HG03108 (cell line): ENCODE measurements around the gene CCDC80.

Experiments used
- ATAC-seq: cut with Tn5 transposase; IDR thresholded peaks from one replicate; pipeline ENCODE4 v1.9.1; 2021; ENCODE audit warnings: moderate library complexity; ENCODE audit not compliant: unreplicated experiment

CCDC80 gene, protein sequence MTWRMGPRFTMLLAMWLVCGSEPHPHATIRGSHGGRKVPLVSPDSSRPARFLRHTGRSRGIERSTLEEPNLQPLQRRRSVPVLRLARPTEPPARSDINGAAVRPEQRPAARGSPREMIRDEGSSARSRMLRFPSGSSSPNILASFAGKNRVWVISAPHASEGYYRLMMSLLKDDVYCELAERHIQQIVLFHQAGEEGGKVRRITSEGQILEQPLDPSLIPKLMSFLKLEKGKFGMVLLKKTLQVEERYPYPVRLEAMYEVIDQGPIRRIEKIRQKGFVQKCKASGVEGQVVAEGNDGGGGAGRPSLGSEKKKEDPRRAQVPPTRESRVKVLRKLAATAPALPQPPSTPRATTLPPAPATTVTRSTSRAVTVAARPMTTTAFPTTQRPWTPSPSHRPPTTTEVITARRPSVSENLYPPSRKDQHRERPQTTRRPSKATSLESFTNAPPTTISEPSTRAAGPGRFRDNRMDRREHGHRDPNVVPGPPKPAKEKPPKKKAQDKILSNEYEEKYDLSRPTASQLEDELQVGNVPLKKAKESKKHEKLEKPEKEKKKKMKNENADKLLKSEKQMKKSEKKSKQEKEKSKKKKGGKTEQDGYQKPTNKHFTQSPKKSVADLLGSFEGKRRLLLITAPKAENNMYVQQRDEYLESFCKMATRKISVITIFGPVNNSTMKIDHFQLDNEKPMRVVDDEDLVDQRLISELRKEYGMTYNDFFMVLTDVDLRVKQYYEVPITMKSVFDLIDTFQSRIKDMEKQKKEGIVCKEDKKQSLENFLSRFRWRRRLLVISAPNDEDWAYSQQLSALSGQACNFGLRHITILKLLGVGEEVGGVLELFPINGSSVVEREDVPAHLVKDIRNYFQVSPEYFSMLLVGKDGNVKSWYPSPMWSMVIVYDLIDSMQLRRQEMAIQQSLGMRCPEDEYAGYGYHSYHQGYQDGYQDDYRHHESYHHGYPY

DNA sequence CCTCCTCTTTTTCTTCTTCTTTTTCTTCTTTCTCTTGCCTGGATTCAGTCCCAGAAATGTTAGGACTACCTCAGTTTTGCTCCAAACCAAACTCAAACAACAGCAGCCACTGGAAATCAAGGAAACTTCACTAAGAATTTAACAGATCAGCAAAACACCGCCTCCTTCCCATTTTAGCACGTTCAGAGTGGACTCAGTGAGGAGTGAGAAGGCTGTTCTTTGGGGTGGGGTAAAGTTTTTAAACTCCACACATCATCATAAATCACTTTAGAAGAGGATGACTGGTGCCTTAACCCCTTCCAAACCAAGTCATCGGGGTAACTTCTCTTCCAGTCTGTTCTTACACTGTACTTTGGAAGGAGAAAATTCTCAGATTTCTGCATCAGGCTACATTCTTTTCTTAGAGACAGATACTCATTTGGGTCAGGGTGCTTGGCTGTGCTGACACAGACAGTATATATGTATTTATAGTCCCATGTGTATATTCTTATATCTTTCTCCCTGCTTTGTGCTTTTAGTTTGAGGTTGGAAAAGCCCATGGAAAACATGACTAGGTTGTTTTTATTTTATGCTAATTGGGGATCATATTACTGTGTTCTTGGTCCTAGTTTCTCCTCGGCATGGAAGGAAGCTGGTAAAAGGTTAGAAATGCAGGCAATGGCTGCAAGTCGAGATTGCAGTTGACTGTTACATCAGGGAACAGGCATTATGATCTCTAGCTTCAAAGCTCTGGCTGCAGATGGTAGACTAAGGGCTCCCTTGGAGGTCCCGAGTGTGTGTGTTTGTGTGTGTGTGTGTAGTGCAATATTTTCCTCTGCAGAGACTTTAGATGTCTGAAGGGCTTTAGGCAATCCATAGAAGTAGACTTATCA is at the start of gene CCDC80:
TSS of gene CCDC80 (minus strand) at position 214 of the 872 bp plus-strand sequence. CDS start 1,238 bp downstream, outside the sequence.
- no peak for ATAC-seq

DNA sequence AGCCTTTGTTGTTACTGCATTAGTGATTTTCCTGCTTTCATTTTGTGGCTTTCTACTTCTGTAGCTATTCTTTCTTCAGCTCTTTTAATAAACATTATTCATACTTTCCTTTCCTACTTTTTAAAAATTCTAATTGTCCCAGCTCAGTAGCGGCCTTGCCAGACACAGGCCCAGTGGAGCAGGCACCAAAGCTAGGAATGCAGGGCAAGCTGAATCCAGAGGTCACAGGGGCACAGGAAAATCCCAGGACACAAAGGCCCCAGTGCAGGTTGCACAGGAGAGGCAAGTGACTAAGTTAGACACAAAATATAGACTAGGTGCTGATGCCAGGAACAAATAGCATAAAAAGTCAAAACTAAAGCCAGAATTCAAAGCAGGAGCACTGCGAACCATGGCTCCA is 49.0 kb upstream of the CCDC80 start:
- no peak for ATAC-seq

DNA sequence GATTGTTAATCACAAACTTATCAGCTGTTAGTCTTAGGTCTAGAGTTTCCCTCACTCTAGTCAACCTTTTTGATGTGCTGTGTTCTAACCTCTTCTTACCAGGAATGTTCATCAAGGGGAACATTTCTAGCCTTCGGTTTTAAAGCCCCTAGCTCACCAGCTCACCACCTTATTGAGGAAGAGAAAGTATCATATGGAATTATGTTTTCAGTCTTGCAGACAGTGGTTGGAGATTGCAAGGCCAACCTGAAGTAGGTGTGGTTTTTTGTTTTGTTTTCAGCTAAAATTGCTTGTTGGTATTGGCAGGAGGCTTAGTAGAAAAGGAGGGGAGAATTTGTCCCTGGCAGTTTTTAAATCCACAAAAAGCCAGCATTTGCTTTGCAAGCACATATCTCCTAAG is 48.4 kb upstream of the CCDC80 start:
- ATAC-seq = peak; percentile 59

DNA sequence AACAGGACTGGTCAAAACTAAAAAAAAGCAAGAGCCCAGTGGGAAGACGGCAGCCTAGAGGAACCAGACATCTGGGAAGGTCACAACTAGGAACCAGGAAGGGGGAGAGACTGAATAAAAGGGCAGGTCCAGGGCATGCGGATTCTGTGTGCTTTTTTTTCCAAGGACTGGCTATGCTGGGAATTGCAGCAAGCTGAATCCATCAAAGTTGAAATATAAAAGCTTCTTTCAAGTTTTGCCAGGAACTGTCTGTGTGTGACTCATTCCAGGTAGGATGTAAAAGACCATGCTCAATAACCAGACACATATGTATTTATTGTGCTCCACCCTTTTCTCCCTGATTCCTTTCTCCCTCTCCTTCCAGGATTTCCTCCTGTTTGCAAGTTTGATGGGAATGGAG is 47.9 kb upstream of the CCDC80 start:
- ATAC-seq = no peak

DNA sequence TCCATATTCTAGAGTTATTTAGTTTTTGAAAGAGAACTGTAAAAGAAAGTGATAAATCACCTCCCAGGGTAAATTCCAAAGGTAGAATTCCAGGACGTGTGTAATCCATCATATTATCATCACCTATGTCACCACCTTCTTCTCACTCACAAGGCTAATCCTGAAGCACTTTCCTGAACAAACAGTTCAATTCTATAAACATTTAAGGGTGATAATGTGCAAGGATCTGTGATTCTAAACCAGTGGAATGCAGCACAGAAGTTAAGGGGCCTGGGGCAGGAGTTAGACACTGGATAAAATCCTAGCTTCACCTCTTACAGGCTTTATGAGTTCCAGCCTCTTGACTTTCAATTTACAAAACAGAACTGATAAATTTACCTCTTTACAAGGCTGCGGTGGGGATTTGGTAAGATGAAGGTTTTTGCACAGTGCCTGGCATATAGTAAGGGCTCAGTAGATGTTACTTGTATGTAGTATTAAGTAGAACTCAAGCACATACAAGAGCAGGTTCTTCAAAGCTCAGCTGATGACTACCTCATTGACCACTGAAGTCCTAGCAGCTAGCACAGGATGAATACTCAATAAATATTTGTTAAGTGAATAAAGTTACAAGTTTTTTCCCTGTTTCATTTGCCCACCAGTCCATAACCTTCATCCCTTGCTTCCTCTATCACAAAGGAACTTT is 47.3 kb upstream of the CCDC80 start:
- no peak for ATAC-seq

DNA sequence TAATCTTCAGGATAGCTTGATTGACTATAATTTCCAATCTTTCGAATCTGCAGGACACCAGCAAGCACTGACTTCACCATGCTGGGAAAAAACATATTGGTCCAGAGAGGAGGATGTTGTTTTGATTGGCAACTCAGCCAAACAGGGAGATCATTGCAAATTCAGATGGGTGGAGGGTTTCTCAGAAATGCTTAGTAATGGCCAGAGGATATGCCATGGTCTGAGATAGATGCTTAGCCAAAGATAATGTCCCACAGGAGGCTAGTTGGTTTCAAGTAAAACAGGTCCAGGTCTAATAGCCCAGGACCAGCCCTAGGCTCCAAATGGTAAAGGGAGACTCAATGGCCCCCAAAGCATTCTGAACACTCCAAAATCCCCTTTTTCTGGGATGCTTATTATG is 46.7 kb upstream of the CCDC80 start:
- no peak for ATAC-seq

DNA sequence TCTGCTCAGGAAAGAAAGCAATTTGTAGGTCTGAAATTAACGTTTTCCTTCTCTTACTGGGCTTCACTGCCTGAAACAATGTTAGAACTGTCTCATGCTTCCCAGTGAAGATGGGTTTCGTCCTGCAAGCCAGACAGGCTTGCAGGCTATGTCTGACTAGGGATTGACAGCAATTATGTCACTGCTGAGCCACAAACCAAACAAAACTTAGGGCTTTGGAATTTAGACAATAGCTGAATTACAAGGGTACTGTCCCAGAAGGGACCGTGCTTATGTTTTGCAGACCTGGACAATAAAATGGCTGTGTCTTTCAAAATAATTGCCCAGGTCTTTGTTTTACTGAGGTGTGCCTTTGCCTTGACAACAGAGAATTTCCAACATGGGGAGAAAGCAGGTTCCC is 46.3 kb upstream of the CCDC80 start:
- no peak for ATAC-seq

DNA sequence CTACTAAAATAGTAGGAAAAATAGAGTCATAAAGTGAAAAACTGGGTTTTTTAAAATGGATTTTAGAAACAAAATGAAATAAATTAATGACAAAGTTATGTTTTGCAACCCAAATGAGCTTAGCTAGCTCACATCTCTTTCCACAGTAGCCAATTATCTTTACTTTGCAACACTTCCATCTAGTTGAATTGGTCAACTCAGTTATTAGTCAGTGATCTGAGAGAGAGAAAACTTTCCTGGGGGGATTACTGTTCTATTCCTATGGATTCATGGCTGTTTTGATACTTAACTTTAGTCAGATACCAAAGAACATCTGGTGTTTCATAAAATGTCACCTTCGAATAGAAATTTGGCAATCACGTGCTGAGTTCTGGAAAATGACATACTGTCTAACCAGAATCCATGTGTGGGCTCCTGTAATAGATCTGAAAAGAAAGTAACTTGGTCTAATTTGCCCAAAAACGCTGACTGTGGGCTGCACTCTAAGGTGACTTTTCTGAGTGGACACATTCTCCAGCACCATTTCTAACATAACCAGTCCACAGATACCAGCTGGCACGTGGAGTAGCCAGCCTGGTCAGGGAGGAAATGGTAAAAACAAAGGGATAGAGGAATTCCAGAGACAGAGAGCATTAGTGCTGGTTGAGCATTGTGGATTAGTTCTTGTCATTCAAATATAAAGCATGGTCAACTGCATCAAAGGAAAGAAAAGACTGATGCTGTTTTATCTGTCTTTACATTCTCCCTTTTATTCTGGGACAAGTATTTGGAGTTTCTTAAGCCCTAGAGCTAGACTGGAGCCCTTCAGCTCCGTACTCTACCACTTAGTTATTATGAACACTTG is 45.2 kb upstream of the CCDC80 start:
- ATAC-seq = no peak

DNA sequence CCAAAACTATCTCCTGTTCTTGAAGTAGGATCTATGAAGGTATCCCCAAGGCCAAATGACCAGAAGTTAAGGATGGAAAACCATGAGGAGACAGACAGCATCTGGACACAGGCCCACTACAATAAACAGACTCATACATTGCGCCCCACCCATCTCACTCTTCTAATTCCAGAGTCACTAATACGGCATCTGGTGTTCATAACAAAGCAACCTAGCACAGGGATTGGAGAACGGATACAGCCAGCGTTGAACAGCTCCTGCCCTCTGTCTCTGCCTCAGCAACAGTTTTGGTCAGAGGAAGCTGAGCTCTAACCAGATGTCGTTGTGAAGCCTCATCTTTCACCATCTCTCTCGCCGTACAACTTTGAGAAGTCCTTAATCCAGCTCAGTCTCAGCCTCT is 44.5 kb upstream of the CCDC80 start:
- no peak for ATAC-seq

DNA sequence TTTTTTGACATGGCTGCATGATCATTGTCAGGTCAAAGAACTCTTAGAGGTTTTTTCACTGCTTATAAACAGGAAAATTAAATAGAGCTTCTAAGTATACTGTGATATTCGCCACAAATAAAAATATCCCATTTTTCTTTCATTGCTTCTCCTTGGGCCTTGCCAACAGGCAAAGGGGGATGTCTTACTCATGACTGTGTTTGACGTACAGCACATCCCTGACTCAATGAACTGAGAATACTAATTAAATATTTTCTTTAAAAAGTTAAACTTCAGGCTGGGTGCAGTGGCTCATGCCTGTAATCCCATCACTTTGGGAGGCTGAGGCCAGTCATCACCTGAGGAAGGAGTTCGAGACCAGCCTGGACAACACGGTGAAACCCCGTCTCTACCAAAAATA is 41.4 kb upstream of the CCDC80 start:
- ATAC-seq = no peak

DNA sequence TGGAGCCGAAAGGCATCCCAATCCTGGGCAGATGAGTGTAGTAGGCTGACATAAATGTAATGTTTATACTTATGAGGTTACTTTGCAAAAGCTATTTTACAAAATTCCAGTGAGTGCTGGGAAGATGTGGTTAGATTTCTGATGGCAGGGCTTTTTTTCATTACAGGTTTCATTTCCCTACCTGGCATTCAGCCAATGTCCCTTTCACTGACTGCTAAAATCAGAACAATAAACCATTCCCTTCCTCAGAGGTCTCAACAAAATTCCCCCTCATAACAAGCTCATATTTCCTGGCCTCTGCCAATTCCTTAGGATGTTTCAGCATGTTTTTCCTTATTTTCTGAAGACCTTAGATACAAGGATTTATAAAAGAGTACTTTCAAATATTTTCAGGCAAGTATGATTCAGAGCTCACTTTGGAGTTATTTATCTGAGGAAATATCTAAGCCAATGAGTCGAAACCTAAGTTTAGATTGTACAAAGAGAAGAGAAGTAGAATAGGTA is 40.9 kb upstream of the CCDC80 start:
- no peak for ATAC-seq

DNA sequence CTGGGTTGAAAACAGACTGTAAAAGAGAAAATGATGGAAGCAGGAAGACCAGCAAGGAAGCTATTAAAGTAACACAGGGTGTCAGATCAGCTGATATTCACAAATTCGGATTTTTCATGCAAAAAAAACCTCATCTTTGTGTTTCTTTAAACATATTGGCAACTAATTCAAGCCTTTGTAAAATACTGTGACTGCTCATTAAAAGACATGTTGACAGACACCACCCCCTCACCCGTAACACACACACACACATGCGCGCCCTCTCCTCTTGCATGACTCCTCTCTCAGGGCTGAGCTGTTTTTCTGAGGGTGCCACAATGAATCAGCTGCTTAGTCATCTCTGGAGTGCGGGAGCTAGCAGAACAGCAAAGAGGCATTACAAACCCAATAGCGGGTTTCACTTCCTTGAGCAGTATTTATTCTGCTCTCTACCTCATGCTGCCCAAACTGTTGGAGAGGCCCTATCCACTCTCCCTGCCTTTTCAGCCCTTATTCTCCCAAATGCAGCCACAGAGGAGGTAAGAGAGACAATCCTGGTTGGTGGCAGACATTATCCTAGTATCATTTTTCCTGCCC is 35.8 kb upstream of the CCDC80 start:
- ATAC-seq = peak; percentile 99

DNA sequence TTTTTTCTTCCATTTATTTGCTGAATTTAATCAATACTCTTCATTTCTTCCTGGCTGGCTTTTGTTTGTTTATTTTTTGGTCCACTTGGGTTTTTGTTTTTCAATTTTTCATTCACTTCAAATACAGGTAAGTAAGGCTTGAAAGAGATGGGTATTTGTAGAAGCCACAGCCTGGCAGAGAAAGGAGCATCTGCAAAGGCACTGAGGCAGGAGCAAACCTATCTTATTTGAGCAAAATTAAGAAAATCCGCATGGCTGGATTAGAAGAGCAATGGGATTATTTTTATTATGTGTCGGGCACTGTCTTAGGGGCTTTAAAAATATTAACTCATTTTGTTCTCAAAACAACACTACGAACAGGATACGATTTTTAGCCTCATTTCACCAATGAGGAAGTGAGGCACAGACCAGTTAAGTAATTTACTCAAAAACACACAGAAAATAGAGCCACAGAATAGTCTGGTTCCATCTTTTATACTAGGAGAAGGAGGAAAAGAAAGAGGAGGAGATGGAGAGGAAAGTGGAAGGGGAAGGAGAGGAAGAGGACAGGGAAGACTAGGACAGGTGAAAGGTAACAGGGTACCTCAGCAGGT is 35.1 kb upstream of the CCDC80 start:
- no peak for ATAC-seq

DNA sequence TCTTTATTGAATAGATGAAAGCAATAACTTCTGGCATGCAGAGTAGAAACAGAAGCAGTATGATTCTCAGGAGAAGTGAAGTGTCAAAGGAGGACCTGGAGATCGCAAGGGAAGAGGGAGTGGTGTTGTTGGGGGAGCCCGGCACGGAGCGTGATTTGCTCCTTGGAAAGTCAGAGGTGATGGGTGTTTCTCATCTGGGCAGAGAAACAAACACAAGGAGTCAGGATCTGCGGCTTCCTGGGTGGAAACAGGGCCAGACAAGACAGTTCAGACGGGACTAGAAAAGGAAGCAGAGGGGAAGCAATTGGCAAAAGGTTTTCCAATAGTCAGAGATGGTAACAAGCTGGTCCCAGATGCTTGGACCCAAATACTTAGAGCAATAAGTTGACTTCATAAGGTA is 34.4 kb upstream of the CCDC80 start:
- ATAC-seq = no peak

DNA sequence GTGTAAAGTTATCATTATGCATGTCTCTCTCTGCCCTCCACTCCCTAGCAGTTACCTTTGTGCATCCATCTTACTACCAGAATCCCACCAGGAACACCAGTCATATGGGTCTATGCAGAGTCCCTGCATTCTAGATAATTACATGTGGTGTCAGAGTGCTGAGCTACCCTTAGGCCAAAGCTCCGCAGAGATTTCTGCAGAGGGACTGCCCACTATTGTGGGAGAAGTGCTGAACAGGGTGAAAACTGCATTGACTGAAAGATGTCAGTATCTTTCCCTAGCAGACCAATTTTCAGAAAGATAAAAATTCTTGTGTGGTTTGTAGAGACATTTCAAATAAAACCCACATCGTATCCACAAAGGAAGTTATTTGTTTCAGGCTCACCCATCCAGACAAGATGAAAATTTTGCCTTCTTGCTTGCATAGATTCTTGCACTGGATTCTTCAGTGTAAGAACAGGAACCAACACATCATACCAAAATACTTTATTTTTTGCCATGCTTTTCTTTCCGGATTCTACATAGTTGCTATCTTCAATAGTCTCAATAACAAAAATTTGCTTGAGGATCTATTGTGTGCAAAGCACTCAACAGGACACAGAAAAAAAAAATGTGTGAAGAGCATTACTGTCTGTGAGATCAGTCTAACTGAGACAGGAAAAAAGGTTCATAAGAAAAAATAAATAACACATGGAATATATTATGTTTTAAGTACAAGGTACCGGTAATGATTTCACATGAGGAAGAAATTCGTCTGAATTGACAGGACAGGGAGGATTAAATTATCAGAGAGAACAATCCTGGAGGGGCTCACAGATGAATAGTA is 32.0 kb upstream of the CCDC80 start:
- ATAC-seq = no peak

DNA sequence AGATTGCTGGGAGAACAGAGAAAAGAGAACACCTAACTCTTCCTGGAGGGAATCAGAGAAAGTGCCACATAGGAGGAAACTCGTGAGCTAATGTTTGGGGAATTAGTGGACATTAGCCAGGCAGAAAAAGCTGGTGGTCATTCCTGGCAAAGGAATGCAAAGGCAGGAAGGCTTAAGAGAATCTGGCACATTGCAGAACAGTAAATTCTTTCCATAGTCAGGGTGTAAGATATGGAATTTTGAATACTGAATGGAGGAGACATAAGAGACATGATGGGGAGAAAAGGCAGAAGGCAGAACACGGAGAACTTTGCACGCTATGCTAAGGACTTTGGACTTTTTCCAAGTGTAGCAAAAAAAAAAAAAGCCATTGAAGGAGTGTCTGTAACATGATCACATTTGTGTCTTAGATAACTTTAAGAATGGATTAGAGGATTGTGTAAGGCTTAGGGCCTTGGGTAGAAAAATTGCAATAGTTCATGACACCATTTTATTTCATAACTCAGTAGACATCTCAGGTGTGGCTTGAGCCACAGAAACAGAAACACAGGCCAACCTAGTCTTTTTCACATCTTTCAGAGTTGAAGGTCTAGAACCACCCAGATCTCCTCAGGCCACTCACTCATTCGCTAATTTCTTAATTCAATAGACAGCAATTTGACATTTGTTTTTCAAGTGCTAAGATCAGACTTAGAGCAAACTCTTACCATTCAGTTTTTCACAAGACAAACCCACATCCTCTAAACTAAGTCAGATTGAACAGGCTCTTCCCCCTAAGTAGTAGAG is 31.2 kb upstream of the CCDC80 start:
- no peak for ATAC-seq

DNA sequence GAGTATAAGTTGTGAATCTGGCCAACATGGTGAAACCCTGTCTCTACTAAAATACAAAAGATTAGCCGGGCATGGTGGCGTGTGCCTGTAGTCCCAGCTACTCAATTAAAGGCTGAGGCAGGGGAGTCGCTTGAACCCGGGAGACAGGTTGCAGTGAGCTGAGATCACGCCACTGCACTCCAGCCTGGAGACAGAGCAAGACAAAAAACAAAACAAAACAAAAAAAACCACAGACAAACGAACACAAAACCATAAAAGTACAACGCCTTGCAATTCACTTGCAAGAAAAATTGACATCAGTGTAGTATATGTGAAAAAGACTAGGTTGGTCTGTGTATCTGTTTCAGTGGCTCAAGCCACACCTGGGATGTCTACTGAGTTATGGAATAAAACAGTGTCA is 29.9 kb upstream of the CCDC80 start:
- ATAC-seq = no peak
